HUES6 (cell line): ENCODE data around the gene GLA.

Source experiments
- H3K27ac ChIP-seq: 2 replicates; pipeline ENCODE4 v1.7.0; 2013; ENCODE audit warnings: low read depth, mild to moderate bottlenecking, low read length, inconsistent platforms
- H3K27me3 ChIP-seq: 2 replicates; pipeline ENCODE4 v1.6.1; 2013; ENCODE audit warnings: low read length; ENCODE audit not compliant: control insufficient read depth, insufficient read depth
- H3K36me3 ChIP-seq: 2 replicates; pipeline ENCODE4 v1.6.1; 2013; ENCODE audit warnings: low read length; ENCODE audit not compliant: control insufficient read depth, insufficient read depth
- H3K4me1 ChIP-seq: 2 replicates; pipeline ENCODE4 v1.6.1; 2013; ENCODE audit warnings: low read length; ENCODE audit not compliant: control insufficient read depth, insufficient read depth
- H3K4me3 ChIP-seq: 2 replicates; pipeline ENCODE4 v1.5.1; 2013; ENCODE audit warnings: low read depth, low read length
- H3K9ac ChIP-seq: one replicate; pipeline ENCODE4 v1.6.1; 2013; ENCODE audit warnings: mild to moderate bottlenecking, low read length
- H3K9me3 ChIP-seq: 2 replicates; pipeline ENCODE4 v1.6.1; 2013; ENCODE audit warnings: low read depth, low read length; ENCODE audit not compliant: control insufficient read depth, insufficient read depth

GLA gene

GRCh38 chrX:101385026-101385684 is 22.6 kb downstream of the GLA start:
- no peak overlapping the region for H3K4me3 ChIP-seq
- no peaks in the 10 kb centered on the region; the same call in 1 of the 2 replicates for H3K27me3 ChIP-seq
- no peak overlapping the region for H3K27ac ChIP-seq
- H3K4me1 ChIP-seq = peaks cover 12% of the 10 kb centered on the region; the same call in 1 of the 2 replicates
- H3K9me3 ChIP-seq = no peaks in the 10 kb centered on the region
- H3K36me3 ChIP-seq = no peaks in the 10 kb centered on the region
- no peak overlapping the region for H3K9ac ChIP-seq

GRCh38 chrX:101383679-101384205 is 24.0 kb downstream of the GLA start:
- Histone ChIP-seq H3K27me3 (no peaks in the 10 kb centered on the region; the same call in 1 of the 2 replicates), H3K27ac (no peak overlapping the region), H3K36me3 (no peaks in the 10 kb centered on the region), H3K4me1 (peaks cover 12% of the 10 kb centered on the region; the same call in 1 of the 2 replicates), H3K9ac (no peak overlapping the region), H3K9me3 (no peaks in the 10 kb centered on the region), H3K4me3 (no peak overlapping the region)

DNA sequence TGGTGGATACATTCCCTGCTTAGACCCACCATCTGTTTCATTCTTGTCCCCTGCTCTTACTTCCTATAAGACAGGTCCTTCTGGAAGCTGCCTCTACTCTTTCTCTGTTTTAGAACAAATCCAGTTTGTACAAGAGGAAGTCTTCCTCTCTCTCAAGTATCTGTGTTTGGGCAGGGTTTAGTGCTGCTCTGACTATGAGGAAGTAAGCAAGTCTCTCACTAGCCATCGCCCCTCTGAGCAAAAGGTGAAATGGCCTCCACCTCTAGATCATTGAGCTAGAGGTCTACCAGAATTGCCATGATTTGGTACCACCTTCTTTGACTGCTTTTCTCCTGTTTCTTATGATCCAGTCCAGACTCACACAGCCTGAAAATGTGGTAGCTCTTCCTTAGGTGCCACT is 30.2 kb downstream of the GLA start:
- no peaks in the 10 kb centered on the region for H3K4me1 ChIP-seq
- no peaks in the 10 kb centered on the region for H3K36me3 ChIP-seq
- H3K4me3 ChIP-seq = no peak overlapping the region
- no peaks in the 10 kb centered on the region for H3K9me3 ChIP-seq
- 0 out of 2 replicates have a peak, but pooled peaks cover 4% of the 10 kb centered on the region for H3K27me3 ChIP-seq
- no peak overlapping the region for H3K9ac ChIP-seq
- no peak overlapping the region for H3K27ac ChIP-seq

GRCh38 chrX:101370888-101371504 is 36.7 kb downstream of the GLA start:
- Histone ChIP-seq H3K27ac (no peak overlapping the region), H3K9me3 (no peaks in the 10 kb centered on the region), H3K36me3 (no peaks in the 10 kb centered on the region), H3K27me3 (peaks cover 4% of the 10 kb centered on the region; the same call in 1 of the 2 replicates), H3K4me1 (no peaks in the 10 kb centered on the region), H3K4me3 (no peak overlapping the region), H3K9ac (no peak overlapping the region)

- H3K27ac ChIP-seq = no peak overlapping the region
- no peak overlapping the region for H3K9ac ChIP-seq
- no peaks in the 10 kb centered on the region for H3K36me3 ChIP-seq
- no peaks in the 10 kb centered on the region for H3K9me3 ChIP-seq
- H3K4me3 ChIP-seq = no peak overlapping the region
- no peaks in the 10 kb centered on the region; the same call in 1 of the 2 replicates for H3K27me3 ChIP-seq
- no peaks in the 10 kb centered on the region for H3K4me1 ChIP-seq
These were observed 38.0 kb downstream of the GLA start for GRCh38 chrX:101369687-101370086.

DNA sequence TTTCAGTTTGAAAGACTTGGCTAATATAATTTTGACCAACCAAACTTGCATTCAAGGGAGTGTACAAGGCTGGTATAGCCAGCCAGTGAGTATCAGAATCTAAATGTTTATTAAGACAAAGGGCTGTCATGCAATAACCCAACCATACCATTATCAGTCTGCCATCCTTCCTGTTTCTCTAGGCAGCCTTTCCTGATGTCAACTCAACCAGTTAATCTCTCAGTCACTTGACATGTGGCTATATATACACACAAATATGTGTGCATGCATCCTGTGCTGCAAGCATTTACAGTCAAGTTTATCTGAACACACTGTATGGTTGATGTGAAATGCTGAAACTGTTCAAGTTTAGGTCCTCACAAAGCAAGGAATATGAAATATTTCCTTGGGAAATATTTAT is 38.9 kb downstream of the GLA start:
- H3K27ac ChIP-seq = no peak overlapping the region
- H3K36me3 ChIP-seq = no peaks in the 10 kb centered on the region
- H3K9me3 ChIP-seq = no peaks in the 10 kb centered on the region
- H3K4me3 ChIP-seq = no peak overlapping the region
- H3K9ac ChIP-seq = no peak overlapping the region
- no peaks in the 10 kb centered on the region for H3K4me1 ChIP-seq
- no peaks in the 10 kb centered on the region; the same call in 1 of the 2 replicates for H3K27me3 ChIP-seq

DNA sequence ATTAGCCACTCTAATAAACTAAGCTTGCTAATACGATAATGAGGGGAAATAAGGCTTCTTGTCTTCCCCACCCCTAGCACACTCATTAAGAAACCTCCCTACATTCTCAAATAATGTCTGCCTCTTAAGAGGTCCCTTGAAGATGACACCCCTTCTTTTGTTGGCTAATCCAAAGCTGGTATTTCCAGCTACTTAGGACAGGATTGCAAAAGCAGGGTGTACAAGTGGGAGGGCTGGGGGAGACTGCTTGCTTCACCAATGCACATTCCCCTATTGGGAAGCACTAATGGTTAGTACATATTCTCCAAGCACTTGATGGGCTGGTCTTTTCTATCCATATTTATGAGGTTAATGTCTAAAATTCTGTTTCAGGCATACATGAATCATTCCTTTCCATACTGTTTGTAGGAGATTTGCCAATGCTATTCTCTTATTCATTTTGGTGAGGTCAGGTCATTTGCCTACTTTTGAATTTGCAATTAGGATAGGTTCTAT is 42.4 kb downstream of the GLA start:
- H3K36me3 ChIP-seq = no peaks in the 10 kb centered on the region
- H3K4me1 ChIP-seq = no peaks in the 10 kb centered on the region
- no peak overlapping the region for H3K4me3 ChIP-seq
- H3K27ac ChIP-seq = no peak overlapping the region
- no peaks in the 10 kb centered on the region for H3K9me3 ChIP-seq
- H3K27me3 ChIP-seq = no peaks in the 10 kb centered on the region; the same call in 1 of the 2 replicates
- H3K9ac ChIP-seq = no peak overlapping the region

- Histone ChIP-seq H3K36me3 (no peaks in the 10 kb centered on the region), H3K27me3 (no peaks in the 10 kb centered on the region), H3K4me3 (no peak overlapping the region), H3K9me3 (no peaks in the 10 kb centered on the region), H3K27ac (no peak overlapping the region), H3K4me1 (no peaks in the 10 kb centered on the region), H3K9ac (no peak overlapping the region)
These were observed 45.0 kb downstream of the GLA start for GRCh38 chrX:101362757-101363156.

DNA sequence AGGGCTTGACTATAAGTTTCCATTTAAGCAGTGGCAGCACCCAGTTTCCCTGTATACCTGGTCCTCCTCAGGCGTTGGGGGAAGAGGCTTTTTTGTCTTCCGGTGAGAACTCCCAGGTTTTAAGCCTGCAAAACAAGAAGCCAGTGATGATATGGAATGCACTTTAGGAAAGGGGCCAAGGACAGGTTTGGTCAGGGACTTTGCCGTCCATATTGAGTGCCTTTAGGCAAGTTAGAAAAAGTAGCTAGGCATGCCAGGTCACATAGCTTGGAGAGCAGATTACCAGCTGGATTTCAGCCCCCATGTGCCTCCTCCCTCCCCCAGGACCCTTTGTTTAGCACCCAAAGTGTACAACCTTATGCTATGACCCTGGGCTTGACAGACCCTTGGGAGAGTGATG is 45.6 kb downstream of the GLA start:
- H3K9me3 ChIP-seq = no peaks in the 10 kb centered on the region
- no peak overlapping the region for H3K4me3 ChIP-seq
- H3K4me1 ChIP-seq = no peaks in the 10 kb centered on the region
- H3K27me3 ChIP-seq = no peaks in the 10 kb centered on the region
- H3K9ac ChIP-seq = no peak overlapping the region
- H3K36me3 ChIP-seq = no peaks in the 10 kb centered on the region
- H3K27ac ChIP-seq = no peak overlapping the region

- Histone ChIP-seq H3K9ac (no peak overlapping the region), H3K4me1 (no peaks in the 10 kb centered on the region), H3K27ac (no peak overlapping the region), H3K4me3 (no peak overlapping the region), H3K36me3 (no peaks in the 10 kb centered on the region), H3K9me3 (no peaks in the 10 kb centered on the region), H3K27me3 (no peaks in the 10 kb centered on the region)
These were observed 47.3 kb downstream of the GLA start for GRCh38 chrX:101360390-101360789.

DNA sequence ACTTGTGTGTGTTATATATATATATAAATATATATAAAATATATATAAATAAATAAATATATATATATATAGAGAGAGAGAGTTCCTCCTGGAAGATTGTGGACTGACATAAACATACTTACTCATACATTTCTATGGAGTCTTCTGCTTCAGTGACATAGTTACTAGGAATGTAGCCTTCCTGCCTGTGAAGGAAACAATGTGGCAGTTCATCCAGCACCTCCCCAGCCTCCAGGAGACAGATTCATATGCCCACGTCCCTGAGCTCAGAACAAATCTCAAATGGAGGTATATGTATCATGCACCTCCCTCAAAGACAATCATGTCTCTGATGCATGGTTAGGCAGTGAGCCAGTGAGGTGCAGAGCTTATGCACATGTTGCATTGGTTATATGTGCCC is 47.8 kb downstream of the GLA start:
- Histone ChIP-seq H3K4me3 (no peak overlapping the region), H3K27me3 (no peaks in the 10 kb centered on the region), H3K27ac (no peak overlapping the region), H3K9ac (no peak overlapping the region), H3K4me1 (no peaks in the 10 kb centered on the region), H3K9me3 (no peaks in the 10 kb centered on the region), H3K36me3 (no peaks in the 10 kb centered on the region)
